Hepatocyte (in vitro differentiated cells): ENCODE results near the gene ADAMTS12. TPM values are rescaled to one million over a fixed set of nuclear protein-coding genes. Genes with fewer than 3 reads are reported as not detected.
A peak's percentile ranks its signal among the peaks of the same experiment; 100 is the strongest.

ENCODE experiments used
- DNase-seq: peaks from one replicate; pipeline ENCODE4 v3.0.0-alpha.2; 2016; ENCODE audit warnings: low spot score
- H2AFZ ChIP-seq: fragments of 200-600 bp; sonication (generic); 2 replicates; pipeline ENCODE4 v1.6.0; 2016; ENCODE audit warnings: antibody characterized with exemption, mild to moderate bottlenecking
- H3K27ac ChIP-seq: fragments of 200-600 bp; sonication (generic); 2 replicates; pipeline ENCODE4 v1.5.1; 2016; ENCODE audit warnings: mild to moderate bottlenecking
- H3K27me3 ChIP-seq: fragments of 200-600 bp; sonication (generic); 2 replicates; pipeline ENCODE4 v1.6.1; 2016
- H3K36me3 ChIP-seq: fragments of 200-600 bp; sonication (generic); replicated peaks from 2 replicates; pipeline ENCODE4 v1.5.1; 2016; ENCODE audit warnings: low read depth; ENCODE audit not compliant: insufficient read depth
- H3K4me1 ChIP-seq: fragments of 200-600 bp; sonication (generic); 2 replicates; pipeline ENCODE4 v1.5.1; 2016; ENCODE audit warnings: mild to moderate bottlenecking, moderate library complexity; ENCODE audit not compliant: insufficient read depth
- H3K4me2 ChIP-seq: fragments of 200-600 bp; sonication (generic); 2 replicates; pipeline ENCODE4 v1.6.0; 2016
- H3K4me3 ChIP-seq: fragments of 200-600 bp; sonication (generic); 2 replicates; pipeline ENCODE4 v1.5.1; 2016; ENCODE audit warnings: mild to moderate bottlenecking
- H3K79me2 ChIP-seq: fragments of 200-600 bp; sonication (generic); 2 replicates; pipeline ENCODE4 v1.6.0; 2017; ENCODE audit warnings: mild to moderate bottlenecking
- H3K9me2 ChIP-seq: fragments of 200-600 bp; sonication (generic); replicated peaks from 2 replicates; pipeline ENCODE4 v1.6.0; 2017; ENCODE audit warnings: mild to moderate bottlenecking; ENCODE audit not compliant: insufficient read depth
- H3K9me3 ChIP-seq: fragments of 200-600 bp; sonication (generic); 2 replicates; pipeline ENCODE4 v1.5.1; 2016; ENCODE audit warnings: low read depth, mild to moderate bottlenecking
- H4K20me1 ChIP-seq: fragments of 200-600 bp; sonication (generic); 2 replicates; pipeline ENCODE4 v1.6.0; 2016; ENCODE audit warnings: mild to moderate bottlenecking; ENCODE audit not compliant: insufficient read depth, poor library complexity, severe bottlenecking
- EZH2 ChIP-seq: fragments of 200-600 bp; sonication (generic); IDR thresholded peaks from 2 replicates; pipeline ENCODE4 v1.6.1; 2016; ENCODE audit warnings: antibody characterized with exemption, mild to moderate bottlenecking, borderline replicate concordance
- EZH2phosphoT487 ChIP-seq: fragments of 200-600 bp; sonication (generic); IDR thresholded peaks from one replicate; pipeline ENCODE4 v1.6.1; 2018; ENCODE audit warnings: antibody characterized with exemption, mild to moderate bottlenecking, low read depth, moderate library complexity; ENCODE audit not compliant: unreplicated experiment, severe bottlenecking
- WGBS: methylation state at CpG from one replicate; pipeline ENCODE4 v1.1.6; 2016; ENCODE audit warnings: low lambda C conversion rate; ENCODE audit errors: missing lambda C conversion rate; 5-methylcytosine and 5-hydroxymethylcytosine counted together
- polyA plus RNA-seq: library from polyadenylated mRNA; unstranded; fragments of >200 nt; fragmentation: Nextera tagmentation; extraction: Ambion mirVana; gene quantifications from 2 replicates; pipeline ENCODE4 v1.2.1, GENCODE V29; 2016
- total RNA-seq: library from RNA; depleted of rRNA; stranded (reverse); fragments of >200 nt; gene quantifications from 2 replicates; pipeline ENCODE4 v1.2.3, GENCODE V29; 2014
- TF ChIP-seq, protein P1 (sequence below): fragments of 200-600 bp; sonication (generic); IDR thresholded peaks from 2 replicates; pipeline ENCODE4 v1.5.1; 2016; ENCODE audit warnings: antibody characterized with exemption, mild to moderate bottlenecking; ENCODE audit not compliant: poor library complexity

The ADAMTS12 gene
- total and polyA plus RNA-seq, 2 experiments from 2014 or later = 3.2 to 8.9 TPM

DNA sequence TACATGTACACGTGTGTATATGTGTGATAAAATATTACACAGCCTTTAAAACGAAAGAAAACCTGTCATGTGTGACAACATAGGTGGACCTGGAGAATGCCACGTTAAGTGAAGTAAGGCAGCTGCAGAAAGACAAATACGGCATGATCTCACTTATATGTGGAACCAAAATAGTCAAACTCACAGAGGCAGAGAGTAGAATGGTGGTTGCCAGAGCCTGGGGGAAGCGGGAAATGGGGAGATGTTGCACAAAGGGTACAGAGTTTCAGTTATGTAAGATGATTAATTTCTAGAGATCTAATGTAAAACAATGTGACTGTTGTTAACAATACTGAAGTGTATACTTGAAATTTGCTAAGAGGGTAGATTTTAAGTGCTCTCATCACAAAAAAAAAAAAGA lies 34.8 kb downstream of the ADAMTS12 start:
- no peaks in the 10 kb centered on the region for H4K20me1 ChIP-seq
- H3K9me2 ChIP-seq = no peaks in the 10 kb centered on the region
- no peak overlapping the region for H3K27ac ChIP-seq
- no peak overlapping the region for H3K4me2 ChIP-seq
- TF ChIP-seq, protein P1, sequence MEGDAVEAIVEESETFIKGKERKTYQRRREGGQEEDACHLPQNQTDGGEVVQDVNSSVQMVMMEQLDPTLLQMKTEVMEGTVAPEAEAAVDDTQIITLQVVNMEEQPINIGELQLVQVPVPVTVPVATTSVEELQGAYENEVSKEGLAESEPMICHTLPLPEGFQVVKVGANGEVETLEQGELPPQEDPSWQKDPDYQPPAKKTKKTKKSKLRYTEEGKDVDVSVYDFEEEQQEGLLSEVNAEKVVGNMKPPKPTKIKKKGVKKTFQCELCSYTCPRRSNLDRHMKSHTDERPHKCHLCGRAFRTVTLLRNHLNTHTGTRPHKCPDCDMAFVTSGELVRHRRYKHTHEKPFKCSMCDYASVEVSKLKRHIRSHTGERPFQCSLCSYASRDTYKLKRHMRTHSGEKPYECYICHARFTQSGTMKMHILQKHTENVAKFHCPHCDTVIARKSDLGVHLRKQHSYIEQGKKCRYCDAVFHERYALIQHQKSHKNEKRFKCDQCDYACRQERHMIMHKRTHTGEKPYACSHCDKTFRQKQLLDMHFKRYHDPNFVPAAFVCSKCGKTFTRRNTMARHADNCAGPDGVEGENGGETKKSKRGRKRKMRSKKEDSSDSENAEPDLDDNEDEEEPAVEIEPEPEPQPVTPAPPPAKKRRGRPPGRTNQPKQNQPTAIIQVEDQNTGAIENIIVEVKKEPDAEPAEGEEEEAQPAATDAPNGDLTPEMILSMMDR = no peak
- no peak for TF ChIP-seq EZH2phosphoT487
- TF ChIP-seq EZH2 = no peak
- H3K36me3 ChIP-seq = no peaks in the 10 kb centered on the region
- H2AFZ ChIP-seq = no peak overlapping the region
- no peak overlapping the region for H3K4me3 ChIP-seq
- H3K9me3 ChIP-seq = no peaks in the 10 kb centered on the region
- peaks cover 7% of the 10 kb centered on the region for H3K79me2 ChIP-seq
- H3K27me3 ChIP-seq = no peaks in the 10 kb centered on the region
- DNase-seq = no peak
- 91% methylated on average over 5 of the region's 5 CpGs for WGBS
- H3K4me1 ChIP-seq = peaks cover 23% of the 10 kb centered on the region

DNA sequence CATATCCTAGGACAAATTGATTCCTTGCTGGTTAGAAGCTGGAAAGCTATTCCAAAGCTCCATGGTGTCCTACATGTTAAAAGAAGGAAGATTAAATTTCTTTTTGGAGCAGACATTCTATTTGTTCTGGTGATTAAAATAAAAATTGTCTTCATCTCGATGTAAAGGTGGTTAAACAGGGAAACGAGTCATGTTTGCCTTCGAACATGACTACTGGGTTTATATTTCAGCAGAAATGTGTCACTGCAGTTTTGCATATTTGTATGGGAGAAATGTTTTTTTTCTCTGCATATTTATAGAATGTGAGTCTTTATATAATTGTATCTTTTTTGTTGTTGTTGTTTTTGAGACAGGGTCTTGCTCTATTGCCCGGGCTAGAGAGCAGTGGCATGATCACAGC lies 36.4 kb downstream of the ADAMTS12 start:
- H3K4me2 ChIP-seq = peak overlapping the region; percentile 16
- no peaks in the 10 kb centered on the region for H3K27me3 ChIP-seq
- H3K36me3 ChIP-seq = no peaks in the 10 kb centered on the region
- peaks cover 31% of the 10 kb centered on the region for H3K4me1 ChIP-seq
- no peak overlapping the region for H3K4me3 ChIP-seq
- peak overlapping the region; percentile 78 for H3K27ac ChIP-seq
- TF ChIP-seq, protein P1 = no peak
- TF ChIP-seq EZH2 = no peak
- TF ChIP-seq EZH2phosphoT487 = no peak
- H4K20me1 ChIP-seq = no peaks in the 10 kb centered on the region
- peaks cover 7% of the 10 kb centered on the region for H3K79me2 ChIP-seq
- H3K9me2 ChIP-seq = no peaks in the 10 kb centered on the region
- H3K9me3 ChIP-seq = no peaks in the 10 kb centered on the region
- DNase-seq = no peak
- no peak overlapping the region for H2AFZ ChIP-seq
- WGBS = 77% methylated on average over 4 of the region's 4 CpGs

DNA sequence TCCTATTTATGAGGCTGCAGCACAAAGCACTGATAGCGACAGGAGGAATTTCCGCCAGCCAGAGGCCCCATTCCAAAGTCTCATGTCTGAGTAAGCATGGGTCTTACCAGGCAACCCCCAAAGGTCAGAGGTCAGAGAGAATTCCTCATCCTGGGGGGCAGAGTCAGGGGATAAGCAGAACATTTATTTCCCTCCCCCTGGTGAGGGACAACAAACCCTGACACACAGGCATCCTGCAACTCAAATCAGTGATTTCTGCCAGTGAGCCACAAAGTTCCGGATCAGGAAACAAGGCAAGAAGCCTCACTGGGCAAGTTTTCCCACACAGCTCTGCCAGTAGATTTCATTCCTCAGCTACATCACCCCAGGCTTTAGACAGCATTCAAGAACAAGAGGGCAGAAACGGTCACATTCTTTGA lies 37.0 kb downstream of the ADAMTS12 start:
- Histone ChIP-seq H3K79me2 (peaks cover 7% of the 10 kb centered on the region), H3K4me2 (peak overlapping the region; percentile 16), H3K27ac (peak overlapping the region; percentile 78), H2AFZ (peak overlapping the region; percentile 28), H3K9me3 (no peaks in the 10 kb centered on the region), H3K27me3 (no peaks in the 10 kb centered on the region), H3K4me3 (no peak overlapping the region), H4K20me1 (no peaks in the 10 kb centered on the region), H3K9me2 (no peaks in the 10 kb centered on the region), H3K4me1 (peaks cover 31% of the 10 kb centered on the region), H3K36me3 (no peaks in the 10 kb centered on the region)
- peak; percentile 69 for DNase-seq
- 40% methylated on average over 4 of the region's 4 CpGs for WGBS
- no peak for TF ChIP-seq EZH2
- TF ChIP-seq EZH2phosphoT487 = no peak
- TF ChIP-seq, protein P1 = no peak

DNA sequence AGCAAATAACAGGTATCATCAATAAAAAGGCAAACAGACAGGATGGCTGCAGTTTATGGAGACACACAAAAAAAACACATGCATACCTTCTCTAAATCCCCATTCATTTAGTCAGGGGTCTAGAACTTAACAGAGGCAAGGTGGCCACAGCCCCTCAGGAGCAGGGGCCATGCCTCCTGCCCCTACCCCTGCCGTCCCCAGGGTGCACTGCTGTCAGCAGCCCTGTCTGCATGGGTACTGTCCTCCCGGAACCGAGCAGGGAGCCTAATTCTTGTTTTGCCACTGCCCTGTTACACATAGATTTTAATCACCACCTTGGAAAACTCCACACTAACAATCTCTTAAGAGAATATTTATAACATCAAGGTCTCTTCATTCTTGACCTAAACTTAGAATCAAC lies 39.0 kb downstream of the ADAMTS12 start:
- Histone ChIP-seq H3K27ac (no peak overlapping the region), H3K4me2 (no peak overlapping the region), H3K9me3 (no peaks in the 10 kb centered on the region), H4K20me1 (no peaks in the 10 kb centered on the region), H3K4me3 (no peak overlapping the region), H2AFZ (no peak overlapping the region), H3K79me2 (peaks cover 4% of the 10 kb centered on the region), H3K9me2 (no peaks in the 10 kb centered on the region), H3K36me3 (no peaks in the 10 kb centered on the region), H3K27me3 (no peaks in the 10 kb centered on the region), H3K4me1 (peaks cover 25% of the 10 kb centered on the region)
- TF ChIP-seq EZH2phosphoT487 = no peak
- TF ChIP-seq, protein P1 = no peak
- TF ChIP-seq EZH2 = no peak
- no peak for DNase-seq
- WGBS = 74% methylated on average over 3 of the region's 3 CpGs
